Cerebellar nuclear complex (tissue), 1 donor: ENCODE data around the gene SEC24A.
"Not testable (repeated sequence)": the region's sequence is repeated elsewhere in the genome, so short reads cannot be mapped to it uniquely, and the experiment has no call there.

ENCODE experiments used
- DNase-seq, 2 experiments: peaks; one replicate each; lab custom pipeline; 2025; lab: John Stamatoyannopoulos, UW

SEC24A gene

GRCh38 chr5:134650660-134651059, 2.1 kb downstream of the SEC24A start:
- DNase-seq: not testable (repeated sequence)

GRCh38 chr5:134651531-134651930, 2.9 kb downstream of the SEC24A start:
- no peak for DNase-seq

GRCh38 chr5:134656690-134657089, 8.1 kb downstream of the SEC24A start:
- DNase-seq: no peak

GRCh38 chr5:134659456-134659855, 10.9 kb downstream of the SEC24A start:
- no peak for DNase-seq

GRCh38 chr5:134659922-134660321, 11.3 kb downstream of the SEC24A start:
- DNase-seq: no peak

- DNase-seq: no peak
Measured at GRCh38 chr5:134662971-134663370, 14.4 kb downstream of the SEC24A start.

- DNase-seq: no peak
Measured at GRCh38 chr5:134664448-134664847, 15.9 kb downstream of the SEC24A start.

- DNase-seq: not testable (repeated sequence)
Measured at GRCh38 chr5:134673546-134673945, 25.0 kb downstream of the SEC24A start.

- DNase-seq: not testable (repeated sequence)
Measured at GRCh38 chr5:134677357-134677756, 28.8 kb downstream of the SEC24A start.

GRCh38 chr5:134690144-134690543, 41.6 kb downstream of the SEC24A start:
- not testable (repeated sequence) for DNase-seq

- no peak for DNase-seq
Measured at GRCh38 chr5:134692722-134693121, 44.1 kb downstream of the SEC24A start.

- DNase-seq: no peak
Measured at GRCh38 chr5:134708301-134708700, 59.7 kb downstream of the SEC24A start.

GRCh38 chr5:134714120-134714519, 65.5 kb downstream of the SEC24A start:
- DNase-seq: no peak

- no peak for DNase-seq
Measured at GRCh38 chr5:134714541-134714940, 66.0 kb downstream of the SEC24A start.

- DNase-seq: not testable (repeated sequence)
Measured at GRCh38 chr5:134715466-134715865, 66.9 kb downstream of the SEC24A start.

- DNase-seq: no peak
Measured at GRCh38 chr5:134724872-134725271, 76.3 kb downstream of the SEC24A start.

GRCh38 chr5:134732819-134733218, 84.2 kb downstream of the SEC24A start:
- no peak for DNase-seq

GRCh38 chr5:134735243-134735642, 86.7 kb downstream of the SEC24A start:
- no peak for DNase-seq

- DNase-seq: no peak
Measured at GRCh38 chr5:134736173-134736812, 87.7 kb downstream of the SEC24A start.

- DNase-seq: peak; percentile 78 to 92
Measured at GRCh38 chr5:134738133-134738962, 89.8 kb downstream of the SEC24A start, which contains the start of gene CAMLG. Gene CAMLG, plus strand, starts transcription at chr5:134738548. Its CDS starts 73 bp downstream, at chr5:134738621.

- no peak for DNase-seq
Measured at GRCh38 chr5:134738963-134739661, 90.5 kb downstream of the SEC24A start.

GRCh38 chr5:134741052-134741451, 92.5 kb downstream of the SEC24A start:
- DNase-seq: no peak

- no peak for DNase-seq
Measured at GRCh38 chr5:134742134-134742533, 93.5 kb downstream of the SEC24A start.
